ENCODE data around the gene TOM1L2. TPM values are rescaled to one million over a fixed set of nuclear protein-coding genes. Genes with fewer than 3 reads are reported as not detected.
A peak's percentile ranks its signal among the peaks of the same experiment; 100 is the strongest.

TOM1L2 gene
- total and polyA plus RNA-seq, 12 donors = 46.4 to 331 (median 273) TPM

- Histone ChIP-seq H3K27ac (no peak overlapping the region), H3K27me3 (no peaks in the 10 kb centered on the region), H3K4me3 (no peak overlapping the region), H3K36me3 (peaks cover 0 to 3% (median 0%) of the 10 kb centered on the region in 9 donors), H3K4me1 (no peaks in the 10 kb centered on the region), H3K9me3 (no peaks in the 10 kb centered on the region)
- intact Hi-C loops (cut with DNase I) = no loop called here
- ATAC-seq (no peak), DNase-seq (no peak)
- TF ChIP-seq CTCF (IDR thresholded peaks at IDR 0.05) = no peak
- WGBS, 2 donors = 89 to 95% methylated on average over 2 of the region's 2 CpGs
Observed at GRCh38 chr17:17985153-17985552, 13.0 kb upstream of the TOM1L2 start.

DNA sequence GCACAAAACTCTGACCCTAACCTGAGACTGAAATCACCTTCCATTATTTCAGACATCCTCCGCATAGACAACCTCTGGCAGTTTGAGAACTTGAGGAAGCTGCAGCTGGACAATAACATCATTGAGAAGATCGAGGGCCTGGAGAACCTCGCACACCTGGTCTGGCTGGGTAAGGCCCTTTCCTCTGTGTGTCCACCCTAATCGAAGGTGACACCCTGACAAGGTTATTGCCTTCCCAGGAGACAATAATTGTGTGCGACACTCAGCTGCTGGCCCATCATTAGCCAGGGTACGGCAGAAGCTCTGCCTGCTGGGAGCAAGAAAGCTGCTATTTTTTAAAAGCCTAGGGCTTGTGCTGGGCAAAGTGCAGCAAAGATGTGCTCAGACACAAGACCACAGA lies 11.6 kb upstream of the TOM1L2 start:
- no peak for TF ChIP-seq CTCF (IDR thresholded peaks at IDR 0.05)
- no peak overlapping the region for H3K4me3 ChIP-seq
- no peak for ATAC-seq
- WGBS, 2 donors = 91 to 97% methylated on average over 6 of the region's 6 CpGs
- no peak for DNase-seq
- peaks cover 0 to 4% (median 0%) of the 10 kb centered on the region in 9 donors for H3K4me1 ChIP-seq
- H3K27me3 ChIP-seq = no peaks in the 10 kb centered on the region
- intact Hi-C loops (cut with DNase I) = no loop called here
- H3K9me3 ChIP-seq = no peaks in the 10 kb centered on the region
- H3K36me3 ChIP-seq = peaks cover 0 to 3% (median 0%) of the 10 kb centered on the region in 9 donors
- H3K27ac ChIP-seq = no peak overlapping the region

GRCh38 chr17:17983376-17983775 lies 11.2 kb upstream of the TOM1L2 start:
- Histone ChIP-seq H3K9me3 (no peaks in the 10 kb centered on the region), H3K4me3 (no peak overlapping the region), H3K4me1 (peaks cover 0 to 7% (median 0%) of the 10 kb centered on the region in 9 donors), H3K36me3 (peaks cover 0 to 3% (median 0%) of the 10 kb centered on the region in 9 donors), H3K27ac (no peak overlapping the region), H3K27me3 (no peaks in the 10 kb centered on the region)
- WGBS, 2 donors = 74 to 87% methylated on average over 6 of the region's 6 CpGs
- ATAC-seq (peak in 2 of 8 donors; percentile 31 to 69), DNase-seq (no peak)
- no peak for TF ChIP-seq CTCF (IDR thresholded peaks at IDR 0.05)
- intact Hi-C loops (cut with DNase I) = no loop called here

GRCh38 chr17:17982801-17983200 lies 10.6 kb upstream of the TOM1L2 start:
- Histone ChIP-seq H3K9me3 (no peaks in the 10 kb centered on the region), H3K36me3 (no peaks in the 10 kb centered on the region), H3K4me3 (no peak overlapping the region), H3K27ac (no peak overlapping the region), H3K27me3 (no peaks in the 10 kb centered on the region), H3K4me1 (peaks cover 0 to 7% (median 0%) of the 10 kb centered on the region in 9 donors)
- WGBS, 2 donors = 94 to 96% methylated on average over 9 of the region's 9 CpGs
- intact Hi-C loops (cut with DNase I) = no loop called here
- ATAC-seq = no peak
- no peak for TF ChIP-seq CTCF (IDR thresholded peaks at IDR 0.05)
- no peak for DNase-seq

Measured in heart right ventricle (tissue), 16 donors.